Nephron progenitor cell (in vitro differentiated cells): ENCODE data around the gene FNBP1.
"Not testable (repeated sequence)": the region's sequence is repeated elsewhere in the genome, so short reads cannot be mapped to it uniquely, and the experiment has no call there.

Experiments
- DNase-seq: peaks from one replicate; pipeline ENCODE4 v3.0.0; 2021
- H3K27ac Mint-ChIP-seq: 2 replicates; pipeline ENCODE4 v1.8.0; 2021; ENCODE audit warnings: mild to moderate bottlenecking, moderate library complexity, mixed read lengths
- H3K27me3 Mint-ChIP-seq: 2 replicates; pipeline ENCODE4 v1.8.0; 2021; ENCODE audit warnings: mild to moderate bottlenecking, low read depth, mixed read lengths; ENCODE audit not compliant: poor library complexity
- H3K36me3 Mint-ChIP-seq: 2 replicates; pipeline ENCODE4 v1.8.0; 2021; ENCODE audit warnings: low read depth, mixed read lengths
- H3K4me1 Mint-ChIP-seq: 2 replicates; pipeline ENCODE4 v1.8.0; 2021; ENCODE audit warnings: mixed read lengths
- H3K4me3 Mint-ChIP-seq: 2 replicates; pipeline ENCODE4 v1.8.0; 2021; ENCODE audit warnings: mild to moderate bottlenecking, moderate library complexity, mixed read lengths
- H3K9me3 Mint-ChIP-seq: 2 replicates; pipeline ENCODE4 v1.8.0; 2021; ENCODE audit warnings: mild to moderate bottlenecking, moderate library complexity, mixed read lengths
- CTCF ChIP-seq: fragments of 200-600 bp; sonication (generic); IDR thresholded peaks from 2 replicates; pipeline ENCODE4 v1.5.0; 2021; ENCODE audit warnings: antibody characterized with exemption

Gene FNBP1

GRCh38 chr9:130015353-130016019 lies 27.5 kb downstream of the FNBP1 start:
- Mint-ChIP-seq H3K27me3 (no peaks in the 10 kb centered on the region), H3K4me1 (no peaks in the 10 kb centered on the region), H3K9me3 (peaks cover 19% of the 10 kb centered on the region), H3K27ac (no peak overlapping the region), H3K36me3 (peaks cover 30% of the 10 kb centered on the region), H3K4me3 (no peak overlapping the region)
- TF ChIP-seq CTCF: no peak
- no peak for DNase-seq

- Mint-ChIP-seq H3K4me3 (no peak overlapping the region), H3K9me3 (peaks cover 19% of the 10 kb centered on the region), H3K27ac (no peak overlapping the region), H3K4me1 (no peaks in the 10 kb centered on the region), H3K27me3 (no peaks in the 10 kb centered on the region), H3K36me3 (peaks cover 25% of the 10 kb centered on the region)
- DNase-seq: no peak
- no peak for TF ChIP-seq CTCF
Observed at GRCh38 chr9:130013326-130013725, 29.7 kb downstream of the FNBP1 start.

GRCh38 chr9:130010151-130010988 lies 32.6 kb downstream of the FNBP1 start:
- no peak for TF ChIP-seq CTCF

GRCh38 chr9:130009546-130009945 lies 33.4 kb downstream of the FNBP1 start:
- not testable (repeated sequence) for H3K36me3 Mint-ChIP-seq, DNase-seq, H3K9me3 Mint-ChIP-seq, H3K27me3 Mint-ChIP-seq, H3K4me1 Mint-ChIP-seq, H3K27ac Mint-ChIP-seq, H3K4me3 Mint-ChIP-seq

More at GRCh38 chr9:130010151-130010988, 32.6 kb downstream of the FNBP1 start:
- H3K4me1 Mint-ChIP-seq: no peaks in the 10 kb centered on the region
- H3K27ac Mint-ChIP-seq: no peak overlapping the region
- H3K9me3 Mint-ChIP-seq: peaks cover 4% of the 10 kb centered on the region
- no peak for DNase-seq
- H3K4me3 Mint-ChIP-seq: no peak overlapping the region
- peaks cover 9% of the 10 kb centered on the region for H3K36me3 Mint-ChIP-seq
- no peaks in the 10 kb centered on the region for H3K27me3 Mint-ChIP-seq

- no peak for DNase-seq
- H3K4me3 Mint-ChIP-seq: no peak overlapping the region
- H3K36me3 Mint-ChIP-seq: peaks cover 6% of the 10 kb centered on the region
- H3K4me1 Mint-ChIP-seq: no peaks in the 10 kb centered on the region
- no peak for TF ChIP-seq CTCF
- H3K27ac Mint-ChIP-seq: no peak overlapping the region
- H3K27me3 Mint-ChIP-seq: no peaks in the 10 kb centered on the region
- H3K9me3 Mint-ChIP-seq: no peaks in the 10 kb centered on the region
Observed at GRCh38 chr9:130008538-130008937, 34.5 kb downstream of the FNBP1 start.

GRCh38 chr9:130006952-130007351 lies 36.0 kb downstream of the FNBP1 start:
- H3K4me1 Mint-ChIP-seq, H3K27ac Mint-ChIP-seq, H3K9me3 Mint-ChIP-seq, DNase-seq, H3K4me3 Mint-ChIP-seq, H3K27me3 Mint-ChIP-seq: not testable (repeated sequence)
- peaks cover 15% of the 10 kb centered on the region for H3K36me3 Mint-ChIP-seq
